ENCODE results near the gene DNAH11.
A peak's percentile ranks its signal among the peaks of the same experiment; 100 is the strongest.

The DNAH11 gene

GRCh38 chr7:21934808-21935207, 392.0 kb downstream of the DNAH11 start:
- no peak for DNase-seq (ENCODE audit: low read depth)

GRCh38 chr7:21938463-21938862, 395.6 kb downstream of the DNAH11 start:
- no peak for DNase-seq (ENCODE audit: low read depth)

- peak; percentile 6 for DNase-seq (ENCODE audit: low read depth)
Observed at GRCh38 chr7:21939136-21939857, 396.5 kb downstream of the DNAH11 start.

GRCh38 chr7:21939858-21940372, 397.1 kb downstream of the DNAH11 start:
- DNase-seq (ENCODE audit: low read depth), result no peak

- DNase-seq (ENCODE audit: low read depth), result no peak
Observed at GRCh38 chr7:21941611-21942141, 398.8 kb downstream of the DNAH11 start.

GRCh38 chr7:21942955-21943354, 400.1 kb downstream of the DNAH11 start:
- no peak for DNase-seq (ENCODE audit: low read depth)

GRCh38 chr7:21943436-21943835, 400.6 kb downstream of the DNAH11 start:
- DNase-seq (ENCODE audit: low read depth), result no peak

- peak; percentile 19 for DNase-seq (ENCODE audit: low read depth)
Observed at GRCh38 chr7:21944616-21945453, 402.0 kb downstream of the DNAH11 start.

- peak; percentile 36 for DNase-seq (ENCODE audit: low read depth)
Observed at GRCh38 chr7:21945454-21946221, 402.8 kb downstream of the DNAH11 start, which contains the start of gene CDCA7L. Gene CDCA7L, minus strand, starts transcription at chr7:21945899. Its CDS starts 95 bp downstream, at chr7:21945804.

- DNase-seq (ENCODE audit: low read depth), result no peak
Observed at GRCh38 chr7:21946222-21946709, 403.4 kb downstream of the DNAH11 start.

- no peak for DNase-seq (ENCODE audit: low read depth)
Observed at GRCh38 chr7:21947056-21947455, 404.2 kb downstream of the DNAH11 start.

GRCh38 chr7:21947946-21948345, 405.1 kb downstream of the DNAH11 start:
- DNase-seq (ENCODE audit: low read depth), result no peak

- no peak for DNase-seq (ENCODE audit: low read depth)
Observed at GRCh38 chr7:21948364-21948763, 405.5 kb downstream of the DNAH11 start.

- DNase-seq (ENCODE audit: low read depth), result no peak
Observed at GRCh38 chr7:21948887-21949540, 406.2 kb downstream of the DNAH11 start.
